CD4-positive, alpha-beta T cell treated with Interferon alpha-2 for 1 hour (primary cell): ENCODE data around the gene FBXO44.
A peak's percentile ranks its signal among the peaks of the same experiment; 100 is the strongest.

Experiments used
- DNase-seq, 2 donors: peaks; one replicate each; pipeline ENCODE4 v3.0.0-alpha.2; 2020 to 2022

The FBXO44 gene

DNA sequence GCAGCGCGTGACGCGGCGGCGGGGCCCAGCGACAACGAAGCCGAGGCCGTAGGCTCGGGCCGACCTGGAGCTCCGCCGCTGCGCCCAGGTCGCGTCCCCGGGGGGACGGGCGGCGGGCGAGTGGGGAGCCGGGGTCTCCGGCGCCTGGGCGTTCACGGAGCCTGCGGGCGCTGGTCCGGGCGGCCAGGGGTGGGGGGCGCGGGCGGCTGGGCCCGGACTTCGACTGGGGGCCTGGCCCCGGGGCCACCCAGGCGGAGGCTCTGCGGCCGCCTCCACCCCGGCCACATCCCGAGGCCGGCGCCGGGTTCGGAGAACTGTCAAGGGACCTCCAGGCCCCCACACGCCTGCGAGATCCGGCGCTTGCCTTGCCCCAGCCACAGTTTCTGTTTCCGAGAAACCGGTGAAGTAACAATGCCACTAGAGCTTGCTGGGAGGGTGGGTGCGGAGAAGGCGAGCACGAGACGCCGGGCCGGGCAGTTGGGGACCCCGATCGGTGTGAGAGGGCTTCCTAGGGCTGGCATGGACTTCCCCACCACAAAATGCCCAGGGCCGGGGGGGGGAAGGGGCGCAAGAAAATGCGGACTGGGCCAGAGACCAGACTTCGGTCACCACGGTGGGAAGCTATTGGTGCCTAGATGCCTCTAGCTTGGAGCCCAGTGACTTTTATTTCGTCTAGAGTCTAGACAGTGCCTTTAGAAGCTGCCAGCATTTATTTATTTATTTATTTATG lies 9.8 kb downstream of the FBXO44 start:
- peak; percentile 85 to 88 for DNase-seq

DNA sequence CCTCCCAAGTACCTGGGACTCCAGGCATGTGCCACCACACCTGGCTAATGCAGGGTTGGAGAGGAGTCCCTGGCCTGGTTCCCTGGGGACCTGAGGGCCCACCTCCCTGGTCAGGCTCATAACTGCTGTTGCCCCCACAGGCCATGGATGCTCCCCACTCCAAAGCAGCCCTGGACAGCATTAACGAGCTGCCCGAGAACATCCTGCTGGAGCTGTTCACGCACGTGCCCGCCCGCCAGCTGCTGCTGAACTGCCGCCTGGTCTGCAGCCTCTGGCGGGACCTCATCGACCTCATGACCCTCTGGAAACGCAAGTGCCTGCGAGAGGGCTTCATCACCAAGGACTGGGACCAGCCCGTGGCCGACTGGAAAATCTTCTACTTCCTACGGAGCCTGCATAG lies 13.8 kb downstream of the FBXO44 start:
- no peak for DNase-seq

DNA sequence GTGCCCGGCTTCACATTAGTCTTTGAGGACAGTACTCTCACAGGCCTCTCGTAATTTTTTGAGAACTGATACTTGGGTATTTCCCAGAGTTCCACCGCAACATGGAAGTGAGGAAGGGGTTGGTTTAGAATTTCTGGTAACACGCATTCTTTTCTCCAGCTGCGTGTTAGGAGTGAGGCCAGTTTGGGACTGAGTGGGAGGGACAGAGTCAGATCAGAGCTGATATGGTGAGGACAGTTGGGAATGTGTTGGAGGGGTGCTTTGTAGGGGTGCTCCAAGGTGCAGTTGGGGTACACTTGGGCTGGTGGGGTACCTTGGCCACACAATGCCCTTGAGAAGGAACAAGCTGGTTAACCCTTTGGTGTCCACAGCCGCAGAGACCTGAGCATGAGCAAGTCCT lies 16.1 kb downstream of the FBXO44 start:
- no peak for DNase-seq

DNA sequence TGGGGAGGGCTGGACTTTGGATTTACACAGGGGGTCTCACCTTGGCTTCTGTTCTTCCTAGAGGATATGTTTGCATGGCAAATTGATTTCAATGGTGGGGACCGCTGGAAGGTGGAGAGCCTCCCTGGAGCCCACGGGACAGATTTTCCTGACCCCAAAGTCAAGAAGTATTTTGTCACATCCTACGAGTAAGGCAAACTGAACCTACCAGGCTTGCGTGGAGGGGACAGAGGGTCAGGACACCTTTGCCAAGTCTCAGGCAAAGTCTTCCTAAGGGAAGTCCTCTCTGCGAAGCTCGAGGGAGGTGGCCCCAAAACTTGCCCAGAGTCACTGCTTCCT lies 16.5 kb downstream of the FBXO44 start:
- no peak for DNase-seq

DNA sequence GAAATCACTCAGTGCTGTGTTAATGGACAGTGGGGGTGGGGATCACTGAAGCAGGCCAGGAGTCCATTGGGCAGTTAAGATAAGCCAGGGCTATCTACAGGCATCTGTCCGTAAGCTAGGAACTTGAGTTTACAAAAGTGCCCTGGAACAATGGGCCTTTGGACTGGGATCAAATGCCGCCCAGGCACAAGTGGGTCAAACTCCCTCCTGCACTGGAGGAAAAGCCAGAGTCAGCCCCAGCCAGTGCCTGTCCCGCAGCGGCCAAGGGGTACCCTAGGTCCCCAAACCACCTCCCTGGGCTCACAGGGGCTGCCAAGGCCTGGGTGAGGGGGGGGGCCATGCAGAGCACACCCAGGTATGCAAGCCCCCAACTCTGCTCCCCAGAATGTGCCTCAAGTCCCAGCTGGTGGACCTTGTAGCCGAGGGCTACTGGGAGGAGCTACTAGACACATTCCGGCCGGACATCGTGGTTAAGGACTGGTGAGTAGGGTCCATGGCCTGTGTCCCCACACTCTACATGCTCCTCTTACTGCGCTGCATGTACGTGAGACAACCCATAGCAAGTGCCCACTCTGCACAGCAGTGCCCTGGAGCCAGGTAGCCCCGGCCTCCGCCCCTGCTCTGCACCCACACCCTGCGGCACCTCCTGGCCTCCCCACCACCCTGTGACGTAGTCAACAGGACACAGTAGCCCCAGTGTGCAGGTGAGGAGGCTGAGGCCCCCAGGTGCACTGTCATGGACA lies 17.0 kb downstream of the FBXO44 start:
- DNase-seq, result no peak

DNA sequence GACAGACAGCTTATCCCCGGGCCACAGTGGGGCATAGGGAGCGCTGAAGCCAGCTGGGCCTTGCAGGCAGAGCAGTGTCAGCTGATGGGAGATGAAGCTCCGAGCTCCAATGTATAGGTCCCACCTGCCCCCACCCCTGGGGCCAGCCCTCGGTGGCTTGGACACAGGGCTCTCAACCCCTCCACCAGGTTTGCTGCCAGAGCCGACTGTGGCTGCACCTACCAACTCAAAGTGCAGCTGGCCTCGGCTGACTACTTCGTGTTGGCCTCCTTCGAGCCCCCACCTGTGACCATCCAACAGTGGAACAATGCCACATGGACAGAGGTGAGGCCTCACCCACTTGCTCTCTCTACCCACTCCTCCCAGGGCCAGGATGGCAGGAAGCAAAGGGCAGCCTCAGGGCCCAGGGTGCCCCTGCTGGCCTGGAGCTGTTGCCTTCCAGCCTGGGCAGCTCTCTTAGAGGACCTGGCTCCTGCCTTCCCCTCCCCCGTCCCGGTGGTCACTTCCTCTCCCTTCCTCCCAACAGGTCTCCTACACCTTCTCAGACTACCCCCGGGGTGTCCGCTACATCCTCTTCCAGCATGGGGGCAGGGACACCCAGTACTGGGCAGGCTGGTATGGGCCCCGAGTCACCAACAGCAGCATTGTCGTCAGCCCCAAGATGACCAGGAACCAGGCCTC lies 18.6 kb downstream of the FBXO44 start:
- no peak for DNase-seq

DNA sequence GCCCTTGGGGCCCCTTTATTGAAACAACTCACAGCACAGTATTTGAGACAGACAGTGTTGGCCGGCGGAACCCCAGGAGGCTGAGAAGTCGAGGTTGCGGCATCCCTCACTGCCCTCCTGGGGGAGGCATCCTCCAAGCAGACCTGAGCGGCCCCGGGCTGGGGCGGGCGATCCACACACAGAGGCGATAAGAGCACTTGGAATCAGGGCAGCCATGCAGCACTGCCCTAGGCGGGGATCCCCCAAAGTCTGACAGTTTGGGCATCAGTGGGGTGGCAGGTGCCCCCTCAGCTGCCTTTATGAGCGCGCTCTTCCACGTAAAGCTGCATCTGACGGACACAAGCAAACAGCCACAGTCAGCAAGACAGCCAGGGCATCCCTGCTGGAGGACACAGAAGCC lies 19.8 kb downstream of the FBXO44 start:
- no peak for DNase-seq

DNA sequence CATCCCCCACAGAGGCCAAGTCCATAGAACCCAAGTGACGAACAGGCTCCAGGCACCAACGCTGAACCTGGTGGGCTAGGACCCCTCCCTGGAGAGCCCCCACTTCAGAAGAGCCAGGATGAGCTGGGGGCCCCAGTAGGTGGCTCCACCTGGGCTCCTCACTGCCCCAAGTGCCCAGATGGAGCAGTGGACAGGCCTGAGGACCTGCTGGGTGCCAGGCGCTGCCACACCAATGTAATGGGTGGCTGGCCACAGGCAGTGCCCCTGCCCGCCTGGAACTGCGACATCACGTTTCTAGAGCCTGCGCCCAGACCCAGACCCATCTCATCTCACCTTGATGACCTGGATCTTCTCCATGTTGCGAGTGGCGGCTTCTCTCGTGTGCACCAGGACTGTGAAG lies 20.6 kb downstream of the FBXO44 start:
- no peak for DNase-seq

DNA sequence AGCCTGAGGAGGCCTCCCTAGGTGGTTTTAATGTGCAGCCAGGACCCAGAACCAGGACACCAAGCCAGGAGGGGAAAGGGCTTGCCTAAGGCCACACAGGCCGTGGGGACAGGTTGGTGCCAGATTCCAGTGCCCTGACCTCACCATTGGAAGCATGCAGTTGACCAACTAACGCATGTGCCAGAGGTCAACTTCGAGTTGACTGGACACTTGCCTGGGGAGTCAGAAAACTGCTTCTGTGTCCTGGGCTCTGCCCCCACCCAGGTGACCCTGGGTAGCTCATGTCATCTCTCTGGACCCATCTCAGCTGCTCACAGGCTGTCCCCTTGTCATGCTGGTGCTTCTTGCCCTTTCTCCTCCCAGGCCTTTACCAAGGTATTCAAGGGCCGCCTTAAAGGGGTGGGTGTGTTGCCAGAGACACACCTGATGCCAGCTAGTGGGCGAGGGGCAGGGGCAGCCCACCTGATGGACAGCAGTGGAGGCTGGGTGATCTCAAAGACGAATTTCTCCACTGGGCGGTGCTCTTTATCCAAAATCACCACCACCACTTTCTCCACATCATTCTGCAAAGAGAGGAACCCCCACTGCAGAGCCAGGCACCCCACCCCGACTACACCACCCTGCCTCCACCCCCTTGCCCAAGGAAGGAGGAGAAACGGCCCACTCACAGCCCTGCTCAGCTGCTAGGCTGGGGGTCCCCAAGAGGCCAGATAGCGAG lies 21.9 kb downstream of the FBXO44 start:
- no peak for DNase-seq

DNA sequence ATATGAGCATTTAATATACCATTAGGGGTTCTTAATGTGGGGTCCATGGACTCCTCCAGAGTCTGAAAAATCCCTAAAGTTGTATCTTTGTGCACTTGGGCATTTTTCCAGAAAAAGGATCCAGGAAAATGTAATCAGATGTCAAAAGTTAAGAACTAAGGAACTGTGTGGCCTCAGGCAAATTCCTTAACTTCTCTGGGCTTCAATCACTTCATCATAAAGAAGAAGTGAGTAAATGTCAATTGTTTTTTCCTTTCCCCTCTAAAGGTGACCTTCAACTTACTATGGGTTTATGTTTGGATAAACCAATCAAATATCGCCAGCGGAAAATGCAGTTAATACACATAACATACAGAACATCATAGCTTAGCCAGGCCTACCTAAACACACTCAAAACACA lies 23.8 kb downstream of the FBXO44 start:
- DNase-seq, result no peak

DNA sequence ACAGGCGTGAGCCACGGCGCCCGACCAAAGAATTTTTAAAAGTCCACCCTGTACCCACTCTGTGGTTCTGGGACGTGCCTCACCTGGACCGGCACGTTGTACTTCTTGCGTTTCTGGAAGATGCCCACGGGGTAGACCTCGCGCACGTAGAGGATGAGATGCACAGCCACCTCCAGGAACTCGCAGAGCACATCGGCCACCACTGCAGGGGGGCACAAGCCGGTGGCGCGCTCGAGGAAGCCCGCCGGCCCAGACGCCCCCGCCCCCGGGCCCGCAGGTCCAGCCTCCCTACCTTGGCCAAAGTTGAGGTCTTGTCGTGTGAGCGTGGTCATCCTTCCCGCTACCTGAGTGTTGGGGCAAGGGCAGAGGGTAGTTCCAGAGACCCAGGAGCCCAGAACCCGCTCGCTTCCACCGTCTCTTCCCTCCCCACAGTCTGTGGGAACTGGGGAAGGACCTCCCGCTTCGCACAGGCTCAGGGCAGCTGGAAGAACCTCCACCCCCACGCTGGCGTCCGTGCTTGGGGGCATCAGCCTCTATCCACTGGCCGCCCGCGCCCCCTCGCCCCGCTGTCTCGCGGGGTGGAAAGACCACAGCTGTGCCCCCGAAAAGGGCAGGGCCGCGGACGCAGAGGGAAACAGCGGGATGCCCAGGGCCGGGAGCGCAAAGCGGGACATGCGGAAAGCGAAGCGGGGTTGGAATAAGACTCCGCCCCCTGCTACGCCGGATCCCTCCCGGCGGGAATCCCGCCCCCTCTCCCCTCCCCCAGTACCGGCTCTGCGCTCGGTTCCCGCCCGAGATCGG lies 25.8 kb downstream of the FBXO44 start:
- no peak for DNase-seq

DNA sequence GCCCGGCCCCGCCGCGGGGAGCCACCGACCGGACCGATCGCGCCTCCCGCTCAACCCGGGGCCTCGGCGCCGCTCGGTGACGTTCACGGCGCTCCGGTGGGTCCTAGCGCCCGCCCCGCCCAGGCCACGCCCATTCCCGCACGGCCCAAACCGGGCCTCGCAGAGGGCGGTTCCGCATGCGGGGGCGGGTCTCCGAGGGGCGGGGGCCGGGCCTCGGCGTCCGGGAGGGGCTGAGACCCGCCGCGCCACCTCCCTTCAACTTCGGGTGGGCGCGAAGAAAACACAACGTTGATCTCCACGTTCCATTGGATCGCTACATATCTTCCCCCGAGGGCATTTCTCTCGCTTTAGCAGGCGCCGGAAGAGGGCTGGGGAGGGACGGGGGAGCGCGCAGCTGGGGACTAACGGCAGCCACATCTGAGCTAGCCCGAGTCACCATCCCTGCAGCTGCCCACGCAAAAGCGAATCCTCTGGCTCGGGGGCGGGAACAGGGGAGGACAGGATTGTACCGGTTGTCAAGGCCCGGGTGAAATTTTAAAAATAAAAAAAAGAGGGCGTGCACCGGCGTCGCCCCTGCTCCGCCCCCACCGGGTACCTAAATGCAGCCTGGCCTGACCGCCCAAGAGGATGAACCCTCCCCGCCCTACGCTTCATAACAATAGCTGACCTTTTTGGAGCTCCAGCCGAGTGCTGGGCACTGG lies 26.5 kb downstream of the FBXO44 start, which contains the start of gene MAD2L2:
Gene MAD2L2 (minus strand): TSS at position 78 of the 701 bp plus-strand sequence. CDS start 547 bp downstream, outside the sequence.
- DNase-seq, result peak; percentile 87 to 93

DNA sequence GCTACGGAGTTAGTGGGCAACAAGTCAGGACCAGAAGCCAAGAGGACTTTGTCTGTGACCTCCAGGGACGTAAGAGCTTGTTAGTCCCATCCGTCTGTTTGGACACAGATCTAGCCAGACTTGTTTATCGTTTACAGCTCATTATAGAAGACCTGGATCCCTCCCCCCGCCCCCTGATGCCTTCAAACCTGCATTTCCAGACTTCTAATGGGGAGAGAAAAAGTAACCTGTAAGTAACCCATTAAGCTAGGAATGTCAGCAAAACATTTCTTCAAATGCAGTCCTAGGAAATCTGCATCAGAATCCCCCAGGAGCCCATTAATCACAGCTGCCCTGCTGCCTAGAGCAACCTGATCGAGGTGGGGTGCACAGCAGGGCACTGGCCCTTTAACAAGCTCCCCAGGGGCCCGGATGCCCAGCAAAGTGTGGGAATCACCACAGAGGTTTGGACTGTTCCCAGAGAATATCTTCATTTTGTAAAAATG lies 27.7 kb downstream of the FBXO44 start:
- no peak for DNase-seq

DNA sequence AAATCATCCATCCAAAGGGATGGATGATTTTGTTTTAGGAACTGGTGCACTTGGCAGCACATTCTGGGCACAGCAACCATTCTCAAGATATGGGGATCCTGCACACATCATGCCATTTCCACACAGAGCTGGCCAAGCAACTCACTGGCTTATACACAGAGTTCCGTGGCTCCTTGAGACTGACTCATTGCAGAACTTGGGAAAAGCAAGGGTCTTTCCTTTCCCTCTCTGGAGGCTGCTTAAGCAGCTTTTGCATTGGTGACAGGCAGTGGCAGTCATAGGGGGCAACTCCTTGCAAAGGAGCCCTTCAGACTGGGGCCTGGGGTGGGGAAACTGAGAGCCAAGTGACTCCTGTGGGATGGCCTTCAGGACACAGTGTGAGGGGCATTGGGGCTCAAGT lies 28.1 kb downstream of the FBXO44 start:
- DNase-seq, result no peak

DNA sequence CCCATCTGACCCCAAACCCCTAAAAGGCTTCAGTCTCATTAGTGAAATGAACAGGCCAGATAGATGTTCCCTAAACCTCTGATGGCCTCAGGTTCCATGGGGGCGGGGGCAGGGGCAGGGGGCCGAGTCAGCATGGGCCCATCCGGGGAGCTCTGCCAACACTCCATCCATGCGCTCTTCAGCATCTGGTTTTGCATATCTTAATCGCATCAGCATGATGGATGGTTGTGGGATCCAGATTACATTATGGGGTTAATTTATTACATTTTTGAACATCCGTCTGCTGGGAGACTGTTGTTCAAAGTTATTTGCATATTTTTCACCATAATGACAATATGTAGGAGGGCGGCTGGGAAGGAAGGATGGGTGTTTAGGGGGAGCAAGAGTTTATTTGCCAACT lies 29.4 kb downstream of the FBXO44 start:
- no peak for DNase-seq

DNA sequence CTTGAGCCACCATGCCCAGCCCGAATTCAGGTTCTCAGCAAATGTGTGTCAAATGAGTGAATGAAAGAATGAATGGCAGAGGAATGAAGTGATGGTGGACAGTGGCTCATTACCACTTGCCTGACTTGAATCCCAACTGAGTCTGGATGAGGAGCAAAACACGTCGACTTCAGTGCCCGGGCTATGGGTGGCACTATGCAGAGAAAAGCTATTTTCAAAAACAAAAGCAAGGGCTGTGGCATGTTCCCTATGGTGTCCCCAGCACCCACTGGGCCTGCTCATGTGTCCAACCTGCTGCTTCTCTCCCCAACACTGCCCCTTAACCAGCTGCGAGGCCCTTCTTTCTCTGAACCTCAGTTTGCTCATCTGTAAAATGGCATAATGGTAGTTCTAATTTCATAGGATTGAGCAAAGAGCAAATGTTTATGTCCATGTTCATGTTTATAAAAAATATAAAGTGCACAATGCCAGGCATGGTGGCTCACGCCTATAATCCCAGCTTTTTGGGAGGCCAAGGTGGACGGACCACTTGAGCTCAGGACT lies 30.6 kb downstream of the FBXO44 start:
- no peak for DNase-seq

DNA sequence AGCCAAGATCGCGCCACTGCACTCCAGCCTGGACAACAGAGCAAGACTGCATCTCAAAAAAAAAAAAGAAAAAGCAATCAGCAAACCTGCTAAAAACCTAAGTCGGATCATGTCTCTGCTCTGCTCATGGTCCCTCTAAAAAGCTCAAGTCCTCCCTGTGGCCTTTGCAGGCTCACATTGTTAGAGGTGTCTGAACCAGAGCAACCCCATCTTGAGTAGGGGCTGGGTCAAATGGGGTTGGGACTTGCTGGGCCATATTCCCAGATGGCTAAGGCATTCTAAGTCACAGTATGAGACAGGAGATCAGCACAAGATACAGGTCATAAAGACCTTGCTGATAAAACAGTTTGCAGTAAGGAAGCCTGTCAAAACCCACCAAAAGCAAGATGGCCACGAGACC lies 33.8 kb downstream of the FBXO44 start:
- no peak for DNase-seq

DNA sequence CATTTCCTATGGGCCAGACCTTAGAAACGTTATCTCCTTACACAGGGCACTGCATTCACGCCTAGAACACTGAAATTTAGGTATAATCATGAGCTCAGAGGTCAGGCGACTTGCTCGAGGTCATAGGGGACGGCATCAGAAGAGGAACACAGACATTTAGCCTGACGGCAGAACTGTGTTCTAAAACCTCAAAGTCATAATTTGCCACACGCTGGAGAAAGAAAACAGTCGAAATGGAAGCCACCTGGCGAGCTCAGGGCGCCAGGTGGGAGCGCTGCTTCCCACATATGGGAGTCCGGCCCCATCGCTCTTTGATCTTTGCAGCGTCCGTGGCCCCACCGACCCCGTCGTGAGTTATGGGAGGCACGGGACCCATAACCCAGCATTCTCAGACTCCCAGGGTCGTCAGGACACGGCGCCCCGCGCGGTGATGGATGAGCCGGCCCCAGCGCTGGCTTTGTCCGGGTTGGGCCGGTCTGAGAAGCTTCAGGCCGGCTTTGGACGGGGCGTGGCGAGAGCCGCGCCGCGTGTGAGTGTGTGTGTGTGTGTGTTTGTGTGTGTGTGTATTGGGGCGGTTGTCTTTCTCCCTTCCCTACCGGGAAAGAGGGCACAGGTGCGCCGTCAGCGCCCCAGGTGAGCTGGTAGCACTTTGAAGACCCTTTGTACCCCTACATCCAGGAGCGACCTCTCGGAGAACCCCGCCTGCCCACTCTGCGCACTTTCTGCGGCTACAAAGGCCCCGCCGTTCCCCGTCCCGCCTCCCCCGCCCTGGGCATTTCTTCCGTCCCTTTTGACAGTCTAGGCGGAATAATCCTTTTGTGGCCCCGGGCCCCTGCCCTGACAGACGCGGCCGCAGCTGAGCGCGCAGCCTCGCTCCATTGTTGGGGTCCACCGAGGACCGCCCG lies 36.0 kb downstream of the FBXO44 start:
- DNase-seq, result no peak

DNA sequence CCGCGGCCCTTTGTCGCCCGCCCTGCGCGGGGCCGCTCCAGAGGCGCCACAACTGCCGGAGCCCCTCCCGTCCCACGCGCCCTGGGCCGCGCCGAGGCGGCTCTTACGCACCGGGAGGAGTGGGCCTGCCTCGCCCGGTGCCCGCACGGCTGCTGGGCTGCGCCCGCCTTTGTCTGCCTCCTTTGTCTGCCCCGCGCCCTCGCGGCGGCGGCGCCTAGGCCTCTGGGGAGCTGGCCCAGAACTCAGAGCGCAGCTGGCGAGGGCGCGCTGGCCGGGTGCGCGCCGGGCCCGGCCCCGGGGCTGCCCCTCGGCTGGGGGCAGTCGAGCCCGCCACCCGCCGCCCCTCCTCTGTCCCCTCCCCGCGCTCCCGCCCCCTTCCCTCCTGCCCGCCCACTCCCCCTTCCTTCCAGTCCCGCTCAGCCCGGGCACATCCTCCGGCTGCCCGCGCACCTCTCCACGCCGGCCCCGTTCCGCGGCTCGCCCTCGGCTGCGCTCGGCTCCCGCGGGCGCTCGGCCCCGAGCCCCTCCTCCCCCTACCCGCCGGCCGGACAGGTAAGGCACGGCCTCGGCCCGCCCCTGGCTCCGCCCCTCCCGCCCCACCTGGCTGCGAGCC lies 36.7 kb downstream of the FBXO44 start, which contains the start of gene DRAXIN:
Gene DRAXIN (plus strand): TSS at position 409 of the 613 bp plus-strand sequence. CDS start 14,549 bp downstream, outside the sequence.
- DNase-seq, result no peak
